Choroid plexus epithelial cell (primary cell): ENCODE measurements around the gene ANKH.

Experiments
- DNase-seq: peaks from one replicate; pipeline ENCODE4 v3.0.0-alpha.2; 2010; ENCODE audit warnings: low read depth
- H3K4me3 ChIP-seq: 2 replicates; pipeline ENCODE4 v1.5.1; 2011; ENCODE audit warnings: low read depth, mild to moderate bottlenecking, control low read depth, low read length, moderate library complexity
- CTCF ChIP-seq: conservative IDR thresholded peaks from 2 replicates; pipeline ENCODE4 v1.5.1; 2011; ENCODE audit warnings: low read depth, mild to moderate bottlenecking, control low read depth, inconsistent platforms, low read length, moderate library complexity

The ANKH gene

GRCh38 chr5:14768508-14769365 lies 102.8 kb downstream of the ANKH start:
- no peak for TF ChIP-seq CTCF
- H3K4me3 ChIP-seq: no peak overlapping the region
- DNase-seq: no peak

DNA sequence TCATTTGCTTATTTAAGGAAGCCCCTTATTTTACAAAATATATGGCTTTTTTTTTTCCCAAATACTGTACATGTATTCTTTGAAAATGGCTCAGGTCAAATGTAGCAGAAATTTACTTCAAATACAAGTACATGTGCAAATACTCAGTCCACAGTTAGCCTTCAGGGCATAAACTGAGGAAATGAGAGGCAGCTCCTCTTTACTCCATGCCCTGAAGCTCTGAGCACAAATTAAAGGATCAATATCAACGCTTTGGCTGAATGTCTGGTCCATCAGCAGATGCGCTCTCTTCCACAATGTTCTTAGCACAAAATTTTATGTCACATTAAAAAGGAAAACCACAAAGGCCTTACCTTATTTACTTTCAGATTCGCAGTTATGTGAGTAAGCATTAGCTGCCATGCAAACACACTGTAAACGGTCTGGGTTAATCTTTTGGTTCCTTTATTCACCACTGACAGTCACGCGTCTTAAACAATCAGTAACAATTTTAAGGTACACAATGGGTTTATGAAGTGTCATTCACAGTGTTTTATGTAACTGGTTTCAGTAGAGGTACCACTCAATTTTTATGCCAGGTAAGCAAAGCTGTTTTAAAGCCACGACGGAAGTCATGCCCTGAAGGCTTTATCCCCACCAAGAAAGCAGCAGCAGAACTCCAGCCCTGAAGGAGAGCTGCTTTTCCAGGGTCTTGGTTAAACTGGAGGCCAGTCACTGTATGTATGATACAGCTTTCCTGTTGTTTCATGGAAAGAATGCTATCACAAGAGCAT lies 103.7 kb downstream of the ANKH start:
- H3K4me3 ChIP-seq: no peak overlapping the region
- no peak for TF ChIP-seq CTCF
- DNase-seq: no peak

DNA sequence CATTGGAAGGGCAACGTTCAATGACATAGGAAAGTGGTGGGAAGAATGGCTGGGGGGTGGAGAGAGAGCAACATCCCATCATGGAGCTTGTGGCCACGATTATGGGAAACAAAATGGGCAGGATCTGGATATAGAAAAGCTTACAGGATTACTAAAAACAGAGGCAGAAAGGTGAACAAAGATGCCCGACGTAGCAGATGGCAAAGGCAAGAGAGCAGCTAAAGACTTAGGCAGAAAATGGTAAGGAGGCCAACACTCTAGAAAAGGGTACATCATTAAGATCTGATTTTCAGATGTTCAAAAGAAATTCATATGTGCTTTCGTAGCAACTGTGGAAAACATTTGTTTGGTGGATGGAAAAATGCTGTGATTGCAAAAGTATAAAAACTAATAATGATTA lies 104.5 kb downstream of the ANKH start:
- DNase-seq: no peak
- no peak overlapping the region for H3K4me3 ChIP-seq
- no peak for TF ChIP-seq CTCF

DNA sequence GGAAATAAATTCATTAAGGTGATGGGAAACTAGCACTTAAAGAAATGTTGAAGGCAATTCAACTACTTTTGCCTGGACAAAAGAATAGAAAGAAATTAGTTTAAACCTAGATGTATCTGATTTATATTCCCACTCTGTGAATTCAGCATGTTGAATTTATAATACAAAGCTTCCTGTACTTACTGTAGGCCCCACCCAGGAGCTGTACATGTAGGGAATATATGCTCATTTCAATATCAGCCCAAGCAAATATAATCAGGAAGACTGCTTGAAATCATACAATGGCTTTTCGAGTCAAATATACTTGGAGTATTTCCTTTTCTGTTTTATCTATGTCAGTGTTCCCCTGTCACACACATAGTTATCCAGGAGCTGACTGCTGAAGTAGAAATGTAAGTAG lies 105.0 kb downstream of the ANKH start:
- TF ChIP-seq CTCF: no peak
- no peak overlapping the region for H3K4me3 ChIP-seq
- no peak for DNase-seq

DNA sequence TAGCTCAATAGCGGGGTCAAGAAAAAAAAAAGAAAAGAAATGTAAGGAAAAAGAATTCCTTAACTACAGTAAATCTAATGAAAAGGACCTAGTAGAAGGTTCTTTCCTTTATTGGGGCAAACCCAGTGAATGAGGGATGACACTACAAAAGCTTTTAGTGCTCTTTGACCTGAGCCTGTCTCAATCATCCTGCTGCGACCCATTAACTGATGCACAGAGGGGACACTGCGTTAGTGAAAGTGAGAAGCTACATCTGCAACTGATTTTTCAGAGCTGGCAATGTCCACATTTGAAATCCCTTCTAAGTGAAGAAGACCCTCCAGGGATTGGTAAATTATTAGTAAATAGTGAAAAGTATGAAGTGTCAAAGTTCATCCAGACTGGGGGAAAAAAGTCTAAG lies 106.0 kb downstream of the ANKH start:
- DNase-seq: no peak
- H3K4me3 ChIP-seq: no peak overlapping the region
- no peak for TF ChIP-seq CTCF

DNA sequence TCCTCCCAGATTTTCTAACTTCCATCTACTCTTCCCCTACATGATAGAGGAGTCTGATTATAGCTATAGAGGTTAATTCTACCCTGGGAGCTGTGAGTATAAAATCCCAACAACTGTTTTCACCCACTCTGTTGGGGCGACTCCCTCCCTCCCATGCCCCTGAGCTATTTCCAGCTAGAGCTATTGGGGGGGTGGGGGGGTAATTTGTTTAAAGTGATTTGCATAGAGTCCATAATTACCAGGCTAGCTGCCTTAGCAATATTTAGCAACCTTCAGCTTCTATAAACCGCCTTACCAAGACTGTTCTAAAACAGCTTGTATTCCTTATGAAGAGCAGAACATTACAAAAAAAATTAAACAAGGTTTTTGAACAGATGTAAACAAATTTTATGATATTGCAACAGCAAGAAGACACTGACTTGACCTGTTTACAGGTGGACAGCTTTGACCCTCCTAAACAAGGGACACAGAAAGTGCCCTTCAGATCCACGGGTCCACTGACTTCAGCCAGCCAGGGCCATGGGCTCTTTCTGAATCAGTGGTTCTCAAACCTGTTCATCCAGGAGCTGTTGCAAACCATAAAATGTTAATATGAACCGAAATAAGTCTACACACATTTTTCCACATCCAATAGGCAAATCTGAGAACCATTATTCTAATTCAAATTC lies 108.9 kb downstream of the ANKH start:
- DNase-seq: no peak
- TF ChIP-seq CTCF: no peak
- H3K4me3 ChIP-seq: no peak overlapping the region
